22Rv1 (cell line): ENCODE results near the gene TMEM87B.

Experiments
- ZFX ChIP-seq: fragments of 450-650 bp; IDR thresholded peaks from 2 replicates; pipeline ENCODE4 v1.6.1; 2017; ENCODE audit warnings: antibody characterized with exemption, borderline replicate concordance
- TF ChIP-seq, protein P1 (sequence below): fragments of 450-650 bp; IDR thresholded peaks from 2 replicates; pipeline ENCODE4 v1.5.1; 2017; ENCODE audit warnings: mild to moderate bottlenecking

DNA sequence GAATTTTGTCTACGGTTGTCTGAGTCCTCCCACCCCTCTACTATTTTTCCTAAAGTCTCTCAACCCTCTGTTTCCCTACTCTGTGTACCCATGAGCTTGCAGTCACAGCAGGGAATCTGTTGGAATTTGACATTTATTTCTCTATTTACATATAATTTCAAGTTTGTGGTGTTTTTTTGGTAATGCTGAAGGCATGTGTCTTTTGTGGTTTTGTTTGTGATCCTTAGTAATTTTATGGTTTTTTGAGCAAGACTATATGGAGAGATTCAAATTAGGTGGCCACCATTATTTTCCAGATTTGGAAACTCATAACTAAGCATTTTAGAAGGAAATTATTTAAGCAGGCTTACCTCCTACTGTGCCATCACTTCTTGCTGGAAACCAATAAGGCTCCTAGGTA lies 55.9 kb downstream of the TMEM87B start:
- TF ChIP-seq, protein P1, sequence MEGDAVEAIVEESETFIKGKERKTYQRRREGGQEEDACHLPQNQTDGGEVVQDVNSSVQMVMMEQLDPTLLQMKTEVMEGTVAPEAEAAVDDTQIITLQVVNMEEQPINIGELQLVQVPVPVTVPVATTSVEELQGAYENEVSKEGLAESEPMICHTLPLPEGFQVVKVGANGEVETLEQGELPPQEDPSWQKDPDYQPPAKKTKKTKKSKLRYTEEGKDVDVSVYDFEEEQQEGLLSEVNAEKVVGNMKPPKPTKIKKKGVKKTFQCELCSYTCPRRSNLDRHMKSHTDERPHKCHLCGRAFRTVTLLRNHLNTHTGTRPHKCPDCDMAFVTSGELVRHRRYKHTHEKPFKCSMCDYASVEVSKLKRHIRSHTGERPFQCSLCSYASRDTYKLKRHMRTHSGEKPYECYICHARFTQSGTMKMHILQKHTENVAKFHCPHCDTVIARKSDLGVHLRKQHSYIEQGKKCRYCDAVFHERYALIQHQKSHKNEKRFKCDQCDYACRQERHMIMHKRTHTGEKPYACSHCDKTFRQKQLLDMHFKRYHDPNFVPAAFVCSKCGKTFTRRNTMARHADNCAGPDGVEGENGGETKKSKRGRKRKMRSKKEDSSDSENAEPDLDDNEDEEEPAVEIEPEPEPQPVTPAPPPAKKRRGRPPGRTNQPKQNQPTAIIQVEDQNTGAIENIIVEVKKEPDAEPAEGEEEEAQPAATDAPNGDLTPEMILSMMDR: no peak
- no peak for TF ChIP-seq ZFX
